Raji (cell line): ENCODE results near the gene NDUFS6.

Source experiments
- POLR2A ChIP-seq: IDR thresholded peaks from 2 replicates; pipeline ENCODE4 v1.6.1; 2011; ENCODE audit warnings: low read depth, low read length, control low read depth; ENCODE audit not compliant: insufficient read depth

Gene NDUFS6

DNA sequence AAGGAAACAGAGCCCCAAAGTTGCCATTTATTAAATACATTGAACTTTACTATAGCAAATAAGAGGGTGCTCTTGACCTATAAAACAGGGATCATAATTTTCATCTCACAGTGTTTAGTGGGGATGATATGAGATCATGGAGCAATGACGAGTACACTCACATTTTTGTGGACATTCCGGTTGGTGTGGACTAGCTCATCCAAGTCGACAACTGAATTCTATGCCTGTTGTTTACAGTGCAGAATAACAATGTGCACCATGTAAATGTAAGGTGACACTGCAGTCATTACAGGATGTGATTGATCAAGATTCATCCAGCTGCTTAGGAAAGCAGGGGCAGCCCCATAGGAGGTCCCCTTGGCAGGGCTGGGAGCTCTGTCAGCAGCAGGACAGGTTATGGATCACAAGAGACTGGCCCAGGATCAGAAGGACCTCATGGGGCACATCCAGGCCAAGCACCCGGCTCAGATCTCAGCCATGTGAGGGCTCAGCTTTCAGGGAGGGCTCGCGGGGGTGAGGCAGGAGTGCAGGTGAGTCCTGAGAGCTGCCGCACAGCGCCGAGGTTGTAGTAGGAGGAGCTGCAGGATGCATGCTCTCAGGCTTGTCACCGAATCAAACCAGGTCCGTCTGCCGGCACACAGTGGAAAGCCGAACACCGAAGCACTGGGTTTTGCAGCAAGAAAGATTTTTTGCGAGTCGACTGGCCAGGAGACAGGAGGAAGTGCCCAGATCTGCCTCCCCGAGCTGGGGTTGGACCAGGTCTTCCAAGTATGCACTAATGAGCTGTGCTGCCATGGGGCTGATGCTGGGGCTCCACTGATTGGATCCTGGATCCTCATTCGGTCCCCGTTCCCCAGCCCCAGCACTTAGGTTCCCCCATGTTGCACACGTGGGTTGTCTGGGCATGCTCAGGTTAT lies 29.8 kb upstream of the NDUFS6 start:
- TF ChIP-seq POLR2A, result no peak

DNA sequence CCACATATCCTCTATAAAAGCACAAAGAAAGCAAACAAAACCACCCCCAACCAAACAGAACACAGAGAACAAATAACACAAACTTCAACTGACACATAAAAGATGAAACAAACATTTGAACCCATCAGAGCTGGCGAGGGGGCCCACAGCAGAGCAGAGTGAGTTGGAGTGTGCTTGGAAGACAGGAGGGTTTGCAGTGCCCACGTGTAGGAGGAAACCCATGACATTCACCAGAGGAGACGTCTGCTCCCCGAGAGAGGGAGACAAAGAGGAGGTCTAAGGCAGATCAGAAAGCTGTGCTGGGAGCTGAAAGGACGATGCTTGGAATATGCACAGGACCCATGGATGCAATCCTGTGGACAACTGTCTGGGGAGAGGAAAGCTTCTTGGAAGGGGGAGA lies 28.6 kb upstream of the NDUFS6 start:
- TF ChIP-seq POLR2A, result no peak

DNA sequence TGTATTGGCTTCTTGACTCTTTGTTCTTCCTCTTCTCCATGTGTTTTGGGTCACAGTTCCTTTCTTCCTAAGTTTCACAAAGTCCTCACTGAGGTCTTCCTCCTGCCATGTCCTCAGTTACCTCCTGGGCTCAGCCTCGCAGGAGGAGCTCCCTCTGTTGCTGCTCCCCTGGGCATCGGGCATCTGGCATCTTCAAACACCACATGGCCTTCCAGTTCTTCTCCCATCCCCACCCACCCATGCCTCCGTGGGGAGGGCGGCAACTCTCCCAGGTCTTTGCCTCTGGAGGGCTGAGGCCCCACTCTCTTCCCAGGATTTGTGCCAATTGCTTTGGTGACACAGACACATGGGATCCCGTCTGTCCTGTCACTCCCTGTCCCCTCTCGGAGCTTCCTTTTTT lies 24.4 kb upstream of the NDUFS6 start:
- no peak for TF ChIP-seq POLR2A

DNA sequence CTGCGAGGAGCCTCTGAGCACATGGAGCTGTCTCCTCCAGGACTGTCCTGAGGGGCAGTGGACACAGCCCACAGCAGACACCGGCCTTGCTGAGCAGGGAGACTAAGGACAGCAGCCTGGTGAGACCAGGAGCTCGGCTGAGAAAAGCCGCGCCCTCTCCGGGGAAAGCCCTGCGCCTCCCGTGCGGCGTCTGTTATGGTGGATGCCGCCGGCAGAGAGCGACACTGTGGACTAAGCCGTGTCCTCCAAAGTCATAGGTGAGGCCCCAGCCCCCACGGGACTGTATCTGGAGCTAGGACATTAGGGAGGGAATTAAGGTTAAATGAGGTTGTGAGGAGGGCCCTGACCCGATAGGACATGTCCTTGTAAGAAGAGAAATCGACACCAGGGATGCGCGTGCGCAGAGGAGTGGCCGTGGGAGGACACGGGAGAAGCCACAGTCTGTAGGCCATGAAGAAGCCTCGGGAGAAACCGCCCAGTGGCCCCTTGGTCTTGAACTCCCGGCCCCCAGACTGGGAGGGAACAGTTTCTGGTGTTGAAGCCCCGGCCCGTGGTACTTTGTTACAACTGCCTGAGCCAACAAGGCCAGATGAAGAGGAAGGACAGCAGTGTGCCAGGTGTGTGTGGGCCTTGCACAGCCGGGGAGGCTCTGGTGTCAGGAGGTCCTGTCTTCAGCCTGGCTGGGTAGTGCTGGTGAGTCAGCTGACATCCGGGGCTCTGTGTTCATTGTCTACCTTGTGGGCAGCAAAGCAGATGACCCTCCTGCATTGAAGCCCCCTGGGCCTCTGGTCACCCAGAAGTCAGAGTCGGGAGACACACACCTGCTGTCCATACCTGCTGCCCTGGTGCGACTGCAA lies 23.7 kb upstream of the NDUFS6 start:
- no peak for TF ChIP-seq POLR2A

DNA sequence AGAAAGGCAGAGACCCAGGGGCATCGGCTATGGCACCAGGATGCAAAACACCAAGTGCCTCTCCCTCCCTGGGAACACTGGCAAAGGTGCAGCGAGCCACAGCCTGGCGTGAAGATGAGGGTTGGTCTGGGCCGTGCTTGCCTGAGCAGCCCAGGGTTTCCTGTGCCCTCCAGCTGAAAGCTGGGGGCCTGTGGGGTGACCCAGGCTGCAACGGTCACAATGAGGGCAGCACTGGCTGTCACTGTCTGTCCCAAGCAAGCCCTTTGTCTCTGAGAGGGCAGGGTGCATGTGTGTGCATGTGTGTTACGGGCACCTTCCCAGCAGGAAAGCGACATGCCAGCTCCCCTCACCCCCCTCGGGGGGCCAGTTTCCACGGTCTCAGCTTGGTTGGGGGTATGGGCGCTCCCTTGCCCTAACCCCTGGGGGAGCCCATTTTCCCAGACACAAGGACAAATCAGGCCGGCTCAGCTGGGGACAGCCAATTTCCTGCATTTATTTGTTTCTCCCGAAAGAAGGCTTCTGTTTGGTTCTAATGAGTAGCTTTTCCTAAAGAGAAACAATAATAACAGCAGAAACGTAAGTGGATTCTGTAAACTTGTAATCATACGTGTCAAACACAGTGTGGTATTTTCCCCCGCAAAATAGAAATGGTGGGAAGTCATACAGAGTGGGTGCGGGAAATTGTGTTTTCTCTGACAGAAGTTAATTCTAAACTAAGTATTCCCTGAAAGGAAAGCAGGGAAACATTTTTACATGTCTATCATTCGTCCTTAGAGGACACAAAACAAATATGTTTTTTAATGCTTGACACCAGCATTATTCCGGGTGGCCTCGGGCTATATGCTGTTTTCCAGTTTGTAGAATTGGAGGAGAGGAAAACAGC lies 22.8 kb upstream of the NDUFS6 start:
- TF ChIP-seq POLR2A, result no peak

DNA sequence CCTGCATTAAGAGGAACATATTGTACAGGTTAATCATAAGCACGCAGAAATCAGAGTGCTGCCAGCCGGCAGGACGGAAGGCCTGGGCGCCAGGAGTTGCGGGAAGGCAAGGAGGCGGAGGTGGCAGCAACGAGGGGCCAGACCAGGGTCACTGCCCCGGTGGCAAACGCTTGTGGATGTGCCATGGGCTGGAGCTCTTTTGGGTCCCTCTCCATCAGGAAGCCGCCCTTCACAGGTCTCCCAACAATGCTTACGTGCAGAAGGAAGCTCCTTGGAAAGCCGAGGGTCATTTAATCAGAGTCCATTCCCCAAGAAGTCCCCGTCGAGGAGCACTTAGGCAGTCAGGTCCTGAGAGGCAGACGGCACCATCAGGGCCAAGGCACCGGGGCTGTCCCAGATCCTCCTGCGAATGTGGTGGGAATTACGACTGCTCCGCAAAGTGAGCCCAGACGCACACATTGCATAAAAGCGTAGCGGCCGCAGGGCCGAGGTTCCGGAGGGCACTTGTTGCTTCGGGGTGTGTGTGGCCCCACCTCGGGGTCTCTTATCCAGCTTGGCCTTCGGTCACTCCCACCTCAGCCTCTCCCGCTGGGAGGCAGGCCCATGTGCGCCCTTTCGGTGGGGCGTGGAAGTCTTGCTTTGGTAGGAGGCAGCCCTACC lies 22.1 kb upstream of the NDUFS6 start:
- TF ChIP-seq POLR2A, result no peak

DNA sequence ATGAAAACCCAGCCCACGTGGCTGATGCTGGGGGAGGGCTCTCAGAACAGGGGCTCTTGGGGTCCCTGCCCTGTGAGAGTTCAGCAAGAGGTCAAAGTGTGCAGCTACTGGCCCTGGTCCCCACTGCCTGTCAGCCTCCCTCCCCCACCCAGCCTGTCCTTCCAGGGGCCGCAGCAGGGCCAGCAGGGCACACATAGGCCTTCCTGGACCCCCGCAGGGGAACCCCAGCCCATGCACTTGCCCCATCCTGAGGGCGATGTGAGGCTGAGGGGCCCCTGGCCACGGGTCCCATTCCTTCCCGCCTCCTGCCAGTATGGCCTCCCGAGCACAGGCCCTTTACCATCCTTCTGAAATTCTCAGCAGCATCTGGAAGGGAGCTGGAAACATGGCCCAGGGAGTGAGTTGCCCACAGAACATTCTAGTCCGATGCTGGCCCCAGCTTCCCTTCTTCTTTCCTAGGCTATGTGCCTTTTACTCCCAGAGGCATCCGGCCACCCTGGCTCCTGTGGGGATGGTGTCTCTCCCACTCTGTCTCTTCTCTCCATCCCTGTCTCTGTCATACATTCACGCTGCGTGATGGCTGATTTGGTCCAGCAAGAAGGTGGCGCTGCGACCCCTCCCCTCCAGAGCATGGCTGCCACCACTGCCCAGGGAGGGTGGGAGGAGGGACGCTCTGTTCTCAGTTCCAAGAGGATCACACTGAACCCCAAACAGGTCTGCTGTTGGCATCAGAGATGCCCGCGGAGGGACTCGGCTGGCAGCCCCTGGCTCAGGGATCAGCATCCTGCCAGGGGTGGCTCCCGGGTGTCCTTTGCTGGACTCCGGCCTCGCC lies 21.2 kb upstream of the NDUFS6 start:
- TF ChIP-seq POLR2A, result no peak

DNA sequence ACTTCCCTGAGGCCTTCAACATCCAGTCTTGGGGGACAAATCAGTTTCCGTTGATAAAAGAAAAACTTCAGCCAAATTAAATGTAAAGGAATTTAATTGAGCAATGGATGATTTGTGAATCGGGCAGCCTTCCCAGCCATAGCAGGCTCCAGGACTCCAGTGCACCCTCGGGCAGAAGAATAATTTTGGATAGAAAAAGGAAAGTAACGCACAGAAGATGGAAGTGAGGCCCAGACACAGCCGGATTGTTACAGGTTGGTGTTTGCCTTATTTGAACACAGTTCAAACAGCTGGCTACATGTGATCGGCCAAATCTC lies 20.6 kb upstream of the NDUFS6 start:
- no peak for TF ChIP-seq POLR2A

DNA sequence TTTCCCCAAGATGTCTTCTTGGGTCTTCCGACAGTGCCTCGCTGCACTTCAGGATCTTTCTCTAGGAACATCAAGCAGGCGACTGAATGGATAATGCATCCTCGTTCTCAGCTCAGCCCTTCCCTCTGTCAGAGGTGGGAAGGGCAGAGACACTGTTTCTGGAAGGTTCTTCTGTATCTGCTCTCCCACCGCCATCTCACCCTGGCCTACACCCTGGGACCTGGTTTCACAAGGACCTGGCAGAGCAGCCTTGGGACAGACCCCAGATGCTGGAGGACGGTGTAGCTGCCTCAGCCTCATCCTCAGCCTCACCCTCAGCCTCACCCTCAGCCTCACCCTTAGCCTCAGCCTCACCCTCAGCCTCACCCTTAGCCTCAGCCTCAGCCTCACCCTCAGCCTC lies 20.1 kb upstream of the NDUFS6 start:
- no peak for TF ChIP-seq POLR2A

DNA sequence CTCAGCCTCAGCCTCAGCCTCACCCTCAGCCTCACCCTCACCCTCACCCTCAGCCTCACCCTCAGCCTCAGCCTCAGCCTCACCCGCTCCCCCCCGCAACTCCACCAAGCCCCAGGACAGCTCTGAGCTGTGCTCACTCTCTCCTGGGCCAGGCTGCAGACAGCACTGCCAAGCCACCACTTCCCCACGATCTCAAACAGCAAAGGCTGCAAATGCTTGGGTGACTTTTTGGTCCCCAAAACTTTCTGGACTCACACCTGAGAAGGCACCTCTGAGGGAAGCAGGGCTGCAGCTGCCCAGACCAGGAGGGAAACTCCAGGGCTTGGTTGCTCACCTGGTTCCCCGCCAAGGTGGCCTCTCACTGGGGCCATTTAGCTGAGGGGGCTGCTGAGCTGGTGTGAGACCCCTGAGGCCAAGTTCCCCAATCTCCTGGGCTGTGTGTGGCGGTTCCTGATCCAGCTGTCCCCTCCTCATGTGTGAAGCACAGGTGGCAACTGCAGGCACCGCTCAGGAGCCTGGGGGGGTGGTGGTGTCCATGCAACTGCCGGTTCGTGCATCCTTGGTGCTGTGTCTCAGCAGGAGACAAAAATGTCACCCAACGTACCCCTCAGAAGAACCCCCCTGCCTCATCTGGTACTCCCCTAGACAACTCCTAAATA lies 19.4 kb upstream of the NDUFS6 start:
- no peak for TF ChIP-seq POLR2A

DNA sequence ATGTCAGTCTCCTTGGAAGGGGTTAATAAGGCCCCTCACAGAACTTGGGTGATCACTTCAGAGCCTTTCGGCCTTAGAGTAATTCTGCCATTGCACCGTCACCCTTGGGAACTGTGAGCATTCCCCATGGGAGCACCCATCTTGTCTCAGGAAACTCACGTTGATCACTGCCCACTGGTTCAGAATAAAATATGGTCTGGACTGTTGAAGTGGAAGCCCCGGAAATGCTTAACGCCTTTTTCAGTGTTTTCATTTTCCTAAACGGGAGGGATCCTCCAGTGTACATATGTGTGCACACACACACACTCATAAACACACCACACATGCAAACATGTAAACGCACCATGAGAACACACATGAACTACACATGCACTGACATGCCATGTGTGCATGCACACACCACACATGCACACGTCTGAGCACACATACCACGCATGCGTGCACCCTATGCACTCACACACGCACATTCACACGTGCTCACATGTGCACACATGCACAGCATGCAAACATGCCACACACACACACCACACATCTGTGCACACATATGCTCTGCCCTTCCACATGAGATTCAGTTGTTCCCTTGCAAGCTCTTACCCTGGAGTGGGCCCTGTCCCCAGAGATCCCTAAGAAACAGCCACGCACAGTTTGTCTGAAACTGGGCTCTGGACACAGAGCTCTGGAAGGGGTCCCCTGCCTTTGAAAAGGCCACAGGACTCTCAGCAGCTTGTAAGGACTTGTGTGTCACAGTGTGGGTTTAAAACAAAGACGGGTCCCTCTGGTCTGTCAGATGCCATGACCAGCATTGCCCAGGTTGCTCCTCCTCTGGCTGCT lies 18.6 kb upstream of the NDUFS6 start:
- peak; percentile 41; the same call in 1 of the 2 replicates for TF ChIP-seq POLR2A

DNA sequence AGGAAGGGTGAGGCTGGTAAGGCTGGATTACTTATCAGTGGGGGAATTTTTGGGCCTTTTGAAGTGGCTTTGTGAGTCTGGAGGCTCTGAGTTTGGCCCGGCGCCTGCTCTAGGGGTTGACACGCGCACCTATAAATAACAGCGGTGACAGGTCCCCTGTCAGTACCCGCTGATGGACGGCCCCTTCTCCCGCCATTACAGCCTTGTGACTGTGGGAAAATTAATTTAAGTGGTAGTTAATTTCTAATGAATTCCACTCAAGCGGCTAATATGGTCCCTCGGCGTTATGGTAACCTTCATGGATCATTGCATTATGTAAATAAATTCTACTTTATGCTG lies 18.0 kb upstream of the NDUFS6 start:
- no peak; the same call in 1 of the 2 replicates for TF ChIP-seq POLR2A

DNA sequence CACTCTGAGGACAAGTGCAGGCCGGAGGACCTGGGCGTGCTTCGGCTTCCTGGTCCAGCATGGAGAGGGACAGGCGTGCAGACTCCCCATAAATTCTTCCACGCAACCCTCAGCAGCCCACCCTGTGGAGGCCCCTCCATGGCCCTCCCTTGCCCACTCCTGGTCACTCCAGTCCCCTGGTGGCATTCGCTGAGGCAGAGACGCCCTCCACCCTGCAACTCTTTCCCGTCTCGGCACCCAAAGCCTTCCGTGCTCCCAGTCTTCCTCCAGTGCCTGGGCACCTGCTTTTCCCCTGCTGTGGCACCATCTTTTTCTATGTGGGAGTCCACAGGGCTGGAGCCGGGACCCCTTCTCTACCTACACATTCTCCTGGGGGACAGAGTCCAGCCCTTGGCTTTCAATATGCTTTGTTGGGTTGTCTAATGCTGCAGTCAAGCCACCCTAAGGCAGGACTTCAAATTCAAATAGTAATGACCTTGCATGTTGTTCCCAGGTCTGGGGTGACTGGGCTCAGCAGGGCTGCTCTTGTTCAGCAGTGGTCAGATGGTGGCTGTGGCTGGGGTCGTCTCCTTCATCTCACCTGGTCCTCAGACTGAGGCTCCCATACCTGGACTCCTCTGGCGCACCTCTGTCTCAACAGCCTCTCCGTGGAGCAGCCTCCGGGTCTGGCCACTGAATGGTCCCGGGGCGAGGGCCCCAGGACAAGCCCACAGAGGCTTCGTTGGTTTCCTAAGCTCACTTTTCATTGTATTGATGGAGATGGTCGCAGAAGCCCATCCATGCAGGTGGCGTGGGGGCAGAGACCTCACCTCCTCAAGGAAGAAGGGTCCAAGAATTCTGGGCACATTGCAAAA lies 16.8 kb upstream of the NDUFS6 start:
- TF ChIP-seq POLR2A, result no peak
